HPDE6-E6E7 (cell line): ENCODE results near the gene CORIN.

ENCODE experiments used
- DNase-seq: peaks from one replicate; pipeline ENCODE4 v3.0.0; 2011; ENCODE audit warnings: missing footprints; ENCODE audit errors: extremely low spot score

Gene CORIN

DNA sequence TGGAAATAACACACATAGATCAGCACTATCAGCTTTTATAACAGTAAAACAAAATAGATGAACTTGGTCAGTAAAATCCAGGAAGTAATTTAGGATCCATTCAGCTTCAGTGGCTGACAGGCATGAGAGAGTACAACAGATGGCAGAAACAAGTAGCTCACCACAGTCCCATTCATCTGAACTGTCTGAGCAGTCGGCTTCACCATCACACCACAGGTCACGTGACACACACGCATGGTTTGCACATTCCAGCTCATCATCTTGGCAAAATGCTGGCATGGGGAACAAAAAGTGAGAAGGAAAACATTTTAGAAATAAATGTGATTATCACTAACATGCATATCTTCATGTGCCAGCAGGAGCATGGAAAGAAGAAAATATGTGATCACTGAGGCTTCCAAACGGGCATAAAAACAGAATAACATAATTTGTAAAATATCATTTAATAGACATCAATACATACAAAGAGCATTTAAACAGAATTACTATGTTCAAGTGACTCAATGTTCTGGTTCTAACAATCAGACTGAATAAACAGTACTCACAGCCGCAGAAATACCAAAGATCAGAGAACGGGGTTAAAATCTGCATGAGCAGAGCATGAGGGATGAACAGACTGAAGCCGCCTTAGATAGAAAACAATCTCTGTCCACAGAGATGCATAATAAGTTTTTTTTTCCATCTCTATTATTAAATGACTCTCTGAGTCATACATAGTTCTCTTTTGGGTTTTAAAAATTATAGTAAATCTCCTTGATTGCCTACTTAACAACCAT, 194.7 kb downstream of the CORIN start:
- no peak for DNase-seq

DNA sequence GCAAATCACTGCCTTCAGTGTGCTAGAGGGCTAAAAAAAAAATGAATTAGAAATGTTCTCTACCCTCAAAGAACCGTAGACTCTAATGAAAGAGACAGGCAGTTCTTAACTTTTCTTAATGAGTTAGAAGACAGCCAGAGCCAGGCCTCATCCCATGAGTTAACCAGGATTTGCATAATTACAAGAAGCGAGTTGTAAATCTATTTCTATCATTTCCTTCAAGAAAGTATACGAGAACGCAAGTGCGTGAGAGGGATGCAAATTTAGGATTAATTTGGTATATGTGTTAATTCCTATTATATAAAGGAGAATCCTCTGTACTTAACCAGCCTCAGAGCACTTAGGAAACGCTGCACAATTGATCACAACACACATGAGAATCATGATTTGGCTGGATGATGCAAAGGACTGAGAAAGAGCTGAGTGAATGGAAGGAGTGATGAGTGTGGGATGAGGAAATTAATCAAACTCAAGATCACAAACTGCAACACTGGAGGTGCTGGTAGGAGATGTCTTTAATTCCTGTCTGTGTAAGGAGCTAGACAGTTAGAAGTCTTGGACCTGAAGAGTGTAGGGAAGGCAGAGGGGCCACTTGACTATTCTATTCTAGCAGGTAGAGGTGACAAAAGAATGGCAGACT, 195.6 kb downstream of the CORIN start:
- no peak for DNase-seq

DNA sequence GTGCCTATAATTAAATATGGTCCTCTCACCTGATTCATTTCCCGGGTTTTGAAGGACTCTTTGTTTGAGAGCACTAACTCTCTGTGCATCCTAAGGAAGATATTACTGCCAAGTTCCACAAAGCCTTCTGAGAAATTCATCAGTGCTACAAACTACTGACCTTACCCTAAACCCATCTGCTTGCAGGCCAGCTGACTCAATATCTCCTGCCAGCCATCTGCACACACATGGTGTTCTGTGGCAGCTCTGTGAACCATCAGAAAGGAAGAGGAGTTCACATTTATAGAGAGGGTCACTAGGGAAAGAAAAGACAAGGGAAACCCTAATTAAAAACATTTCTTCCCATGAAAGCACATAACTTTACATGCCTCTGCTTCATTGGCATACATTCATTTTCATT, 196.1 kb downstream of the CORIN start:
- DNase-seq, result no peak

DNA sequence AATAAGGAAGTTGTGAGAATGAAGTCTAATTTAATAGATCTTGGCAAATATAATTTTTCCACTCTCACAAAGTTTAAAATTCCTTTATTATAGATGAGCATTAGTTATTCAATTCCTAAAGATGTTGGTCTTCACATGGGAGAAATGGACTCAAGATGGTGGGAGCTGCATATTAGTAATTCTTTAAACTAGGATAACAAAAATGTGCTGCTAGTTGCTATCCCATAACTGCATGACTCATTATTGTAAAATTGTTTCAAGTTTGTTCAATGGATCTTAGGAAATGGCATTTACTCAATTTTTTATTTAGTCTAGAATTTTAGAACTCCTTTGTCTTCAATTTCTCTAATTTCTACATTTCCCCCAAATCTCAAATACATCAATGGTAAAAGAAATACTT, 197.0 kb downstream of the CORIN start:
- DNase-seq, result no peak

DNA sequence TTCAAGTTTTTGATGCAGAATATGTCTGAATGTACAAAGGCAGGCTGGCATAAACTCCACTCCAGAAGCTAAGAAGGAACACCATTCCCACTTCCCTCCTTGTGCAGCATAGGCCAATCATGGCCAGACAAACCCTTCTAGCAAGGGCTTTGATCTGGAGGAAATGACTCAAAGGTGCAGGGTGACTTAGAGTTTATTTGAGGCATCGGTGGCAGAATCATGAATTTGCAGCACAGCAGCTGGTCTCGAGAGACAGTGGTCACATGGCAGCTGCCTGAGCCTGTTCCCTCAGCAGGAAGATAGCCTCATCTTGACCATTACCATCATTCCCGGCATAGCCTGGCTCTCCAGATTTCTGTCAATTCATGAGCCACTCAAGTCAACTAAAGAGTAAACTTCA, 198.3 kb downstream of the CORIN start:
- DNase-seq, result no peak

DNA sequence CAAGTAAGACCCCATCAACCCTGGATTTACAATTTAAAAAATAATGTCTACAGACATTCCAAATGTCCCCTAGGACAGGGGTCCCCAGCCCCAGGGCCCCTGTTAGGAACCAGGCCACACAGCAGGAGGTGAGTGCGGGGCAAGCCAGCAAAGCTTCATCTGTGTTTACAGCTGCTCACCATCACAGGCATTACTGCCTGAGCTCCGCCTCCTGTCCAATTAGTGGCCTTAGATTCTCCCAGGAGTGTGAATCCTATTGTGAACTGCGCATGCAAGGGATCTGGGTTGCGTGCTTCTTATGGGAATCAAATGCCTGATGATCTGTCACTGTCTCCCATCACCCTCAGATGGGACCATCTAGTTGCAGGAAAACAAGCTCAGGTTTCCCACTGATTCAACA, 206.7 kb downstream of the CORIN start:
- no peak for DNase-seq

DNA sequence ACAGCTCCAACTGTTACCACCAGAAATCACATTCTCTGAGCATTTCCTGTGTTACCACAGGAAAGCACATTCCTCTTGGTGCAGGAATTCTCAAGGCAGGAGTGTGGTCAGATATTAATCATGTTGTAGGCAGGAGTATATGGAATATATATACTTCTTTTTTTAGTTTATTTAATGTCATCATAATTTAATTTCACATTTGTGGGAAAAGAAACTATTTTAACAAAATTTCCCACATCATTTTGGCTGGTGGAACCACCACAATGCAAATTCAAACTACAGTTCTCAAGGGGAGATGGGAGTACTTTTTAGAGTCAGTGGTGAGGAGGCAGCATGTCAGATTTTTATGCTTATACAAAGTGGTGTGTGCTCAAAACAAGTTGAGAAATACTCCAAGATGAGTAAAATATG, 213.8 kb downstream of the CORIN start:
- no peak for DNase-seq

DNA sequence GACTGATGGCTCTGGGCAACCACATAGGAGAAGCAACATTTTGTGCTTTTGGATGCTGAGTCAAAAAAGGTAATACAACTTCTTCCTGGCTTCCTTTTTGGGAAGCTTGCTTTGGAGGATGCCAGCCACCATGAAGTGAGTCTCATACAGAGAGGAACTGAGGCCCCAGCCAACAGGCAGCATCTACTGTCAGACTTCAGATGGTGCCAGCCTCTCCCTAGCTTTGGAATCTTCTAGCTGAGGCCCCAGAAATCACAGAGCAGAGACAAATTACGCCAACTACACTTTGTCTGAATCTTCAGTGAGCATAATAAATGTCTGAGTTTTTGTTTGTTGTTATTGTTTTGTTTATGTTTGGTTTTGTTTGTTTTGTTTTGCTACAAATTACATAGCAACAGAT, 216.7 kb downstream of the CORIN start:
- DNase-seq, result no peak

DNA sequence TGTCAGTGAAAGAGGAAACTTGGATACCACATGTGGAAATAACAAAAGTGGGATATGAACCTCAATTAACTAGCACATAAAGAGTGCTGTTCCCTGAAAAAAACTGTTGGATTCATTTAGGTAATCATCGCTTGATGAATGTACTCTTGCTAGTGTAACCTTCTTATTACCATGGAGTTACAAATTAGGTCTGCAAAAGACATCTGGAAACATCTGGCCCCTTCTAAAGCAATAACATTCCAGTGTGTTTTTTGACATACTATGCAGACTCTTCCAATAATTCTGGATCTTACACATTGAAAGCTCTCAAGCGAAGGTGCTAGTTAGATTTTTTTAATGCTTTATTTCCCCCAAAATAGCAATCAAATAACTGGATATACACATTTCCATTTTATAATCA, 218.2 kb downstream of the CORIN start:
- no peak for DNase-seq

DNA sequence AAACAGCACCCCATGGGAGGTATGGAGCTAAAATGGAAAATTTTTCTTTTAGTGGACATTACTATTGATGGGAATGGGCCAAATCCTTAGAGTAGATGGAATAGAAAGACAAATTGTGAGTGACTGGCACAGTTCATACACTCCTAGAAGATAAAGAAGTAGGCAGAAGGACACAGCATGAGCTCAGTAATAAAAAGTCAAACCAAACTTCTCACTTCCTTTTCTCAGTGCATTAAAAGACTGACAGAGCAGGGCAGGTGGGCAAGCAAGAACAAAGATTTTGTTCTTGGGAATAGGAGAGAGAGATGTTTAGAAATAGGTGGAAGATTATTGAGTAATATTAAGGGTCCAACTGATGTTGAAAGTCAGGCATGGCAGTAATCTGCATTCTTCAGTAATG, 220.3 kb downstream of the CORIN start:
- DNase-seq, result no peak

DNA sequence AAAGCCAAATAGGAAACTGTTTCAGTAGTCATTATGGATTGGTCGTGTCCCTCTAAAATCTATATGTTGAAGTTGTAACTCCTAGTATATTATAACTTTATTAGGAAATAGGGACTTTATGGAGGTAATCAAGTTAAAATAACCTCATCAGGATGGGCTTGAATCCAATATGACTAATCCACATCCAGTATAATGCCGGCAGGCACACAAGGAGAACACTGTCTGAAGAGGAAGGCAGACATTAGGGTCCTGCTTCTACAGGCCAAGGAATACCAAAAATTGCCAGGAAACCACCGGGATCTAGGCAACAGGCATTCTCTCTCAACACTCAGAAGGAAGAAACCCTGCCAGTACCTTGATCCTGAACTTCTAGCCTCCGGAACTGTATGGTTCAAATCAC, 222.5 kb downstream of the CORIN start:
- no peak for DNase-seq

DNA sequence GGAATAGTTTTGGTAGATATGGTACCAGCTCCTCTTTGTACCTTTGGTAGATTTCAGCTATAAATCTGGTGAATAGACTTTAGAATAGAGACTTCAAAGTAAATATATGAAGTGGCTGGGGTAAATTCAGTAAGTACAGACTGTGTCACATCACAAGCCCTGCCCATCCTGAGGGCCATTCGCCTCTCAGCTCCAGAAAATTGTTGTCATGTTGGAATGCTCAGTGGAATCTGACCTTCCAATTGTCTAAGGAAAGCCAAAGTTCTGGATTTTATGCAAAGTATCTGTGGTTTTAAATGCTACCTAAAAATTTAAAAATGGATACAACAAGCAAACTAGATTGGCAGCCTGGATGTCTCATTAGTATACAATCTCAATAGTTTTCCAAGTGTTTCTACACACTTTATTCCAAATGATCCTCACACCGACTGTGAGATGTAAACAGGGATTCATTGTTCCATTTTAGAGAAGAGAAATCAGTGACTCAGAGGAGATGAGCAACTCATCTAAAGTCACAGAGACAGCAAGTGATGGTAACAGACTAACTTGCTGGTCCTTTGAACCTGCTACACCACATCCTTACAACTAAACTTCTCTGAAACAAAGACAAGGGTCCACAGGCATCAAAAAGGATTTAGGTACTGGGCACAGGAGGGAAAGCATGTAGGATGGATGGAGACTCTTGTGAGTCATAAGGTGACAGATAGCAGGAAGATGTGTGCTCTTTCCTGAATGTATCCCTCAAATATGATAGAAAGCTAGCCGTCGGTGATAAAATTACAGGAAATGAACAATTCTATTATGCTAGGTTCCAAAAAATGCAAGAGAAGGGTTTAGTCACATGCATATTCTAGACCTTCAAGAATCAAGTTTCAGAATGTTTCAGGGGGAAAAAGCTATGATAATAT, 225.5 kb downstream of the CORIN start:
- no peak for DNase-seq

DNA sequence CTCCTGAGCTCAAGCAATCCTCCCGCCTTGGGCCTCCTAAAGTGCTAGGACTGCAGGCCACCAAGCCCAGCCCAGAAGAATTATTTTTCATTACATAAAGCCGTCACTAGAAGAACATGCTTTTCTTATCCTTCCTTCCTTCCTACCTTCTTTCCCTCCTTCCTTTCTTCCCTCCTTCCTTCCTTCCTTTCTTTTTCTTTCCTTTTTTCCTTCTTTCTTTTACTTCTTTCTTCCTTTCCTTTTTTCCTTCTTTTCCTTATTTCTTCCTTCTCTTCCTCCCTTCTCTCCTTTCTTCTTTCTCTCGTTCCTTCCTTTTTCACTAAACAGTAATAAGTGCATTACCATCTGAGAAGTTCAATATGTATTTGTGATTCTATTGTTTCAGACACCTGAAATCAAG, 231.4 kb downstream of the CORIN start:
- no peak for DNase-seq

DNA sequence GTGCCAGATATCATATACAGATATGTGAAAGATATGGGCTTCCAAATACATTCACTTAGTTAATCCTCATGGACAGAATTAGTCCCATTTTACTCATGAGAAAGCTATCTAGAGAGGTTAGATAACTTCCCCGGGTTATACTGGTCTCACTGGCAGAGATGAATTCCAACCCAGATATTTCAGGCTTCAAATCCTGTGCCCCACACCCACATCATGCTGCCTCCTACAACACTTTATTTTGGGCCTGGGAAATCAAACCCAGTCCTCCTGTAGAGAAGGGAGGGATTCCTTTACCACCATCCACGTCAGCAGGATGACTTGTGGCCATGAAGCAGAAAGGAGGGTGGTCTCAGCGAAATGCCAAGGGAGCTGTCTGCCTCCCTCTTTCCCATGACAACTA, 239.0 kb downstream of the CORIN start:
- DNase-seq, result no peak

DNA sequence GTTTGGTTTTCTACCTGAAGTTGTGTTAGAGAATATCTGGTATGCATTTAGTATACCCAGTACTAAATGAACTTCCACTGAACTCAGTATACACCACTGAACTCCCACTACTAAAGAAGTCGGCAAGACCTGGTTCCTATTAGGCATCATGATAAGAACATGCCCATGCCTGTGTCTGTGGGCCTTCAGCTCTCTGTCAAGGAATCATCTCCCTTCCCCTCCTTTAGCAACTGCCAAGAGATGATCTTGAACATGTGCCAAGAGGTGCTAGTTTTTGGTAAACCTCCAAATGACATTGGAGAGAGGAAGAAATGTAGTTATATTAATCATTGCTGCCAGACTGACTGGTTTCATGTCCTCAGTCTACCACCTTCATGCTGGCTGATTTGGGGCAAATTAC, 239.5 kb downstream of the CORIN start:
- DNase-seq, result no peak

DNA sequence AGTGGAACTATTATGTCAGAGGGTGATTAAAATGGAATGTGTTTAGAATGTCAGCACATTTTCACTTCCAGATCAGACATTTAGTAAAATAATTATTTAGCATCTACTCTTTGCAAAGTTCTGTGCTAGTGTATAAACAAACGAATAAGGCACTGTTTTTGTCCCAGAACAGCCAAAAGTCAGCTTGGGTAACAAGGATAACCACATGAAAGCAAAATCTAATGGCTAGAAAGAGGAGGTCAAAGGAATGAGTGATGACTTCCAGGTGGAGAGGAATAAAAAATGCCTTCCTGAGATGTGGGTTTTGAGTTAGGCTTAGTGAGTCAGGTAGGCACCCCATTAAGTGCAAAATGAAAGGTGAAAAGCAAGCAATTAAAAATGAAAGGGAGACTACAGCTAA, 240.2 kb downstream of the CORIN start:
- DNase-seq, result no peak

DNA sequence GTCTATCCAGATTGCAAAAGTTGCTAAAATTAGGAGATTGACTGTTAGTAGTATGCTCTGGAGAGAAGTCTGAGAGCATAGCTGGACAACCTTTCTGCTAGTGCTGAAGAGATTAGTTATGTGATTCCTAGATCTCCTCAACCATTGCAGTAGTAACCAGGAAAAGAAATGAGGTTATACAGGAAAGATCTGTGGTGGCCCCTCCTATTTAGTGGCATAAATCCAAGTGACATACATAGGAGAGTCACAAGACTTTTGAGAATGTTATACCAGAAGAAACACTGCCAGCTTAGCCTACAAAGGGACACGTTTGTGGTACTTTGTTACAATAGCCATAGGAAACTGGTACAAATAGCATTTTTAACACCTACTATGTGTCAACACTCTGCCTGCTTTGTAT, 247.5 kb downstream of the CORIN start:
- DNase-seq, result no peak

DNA sequence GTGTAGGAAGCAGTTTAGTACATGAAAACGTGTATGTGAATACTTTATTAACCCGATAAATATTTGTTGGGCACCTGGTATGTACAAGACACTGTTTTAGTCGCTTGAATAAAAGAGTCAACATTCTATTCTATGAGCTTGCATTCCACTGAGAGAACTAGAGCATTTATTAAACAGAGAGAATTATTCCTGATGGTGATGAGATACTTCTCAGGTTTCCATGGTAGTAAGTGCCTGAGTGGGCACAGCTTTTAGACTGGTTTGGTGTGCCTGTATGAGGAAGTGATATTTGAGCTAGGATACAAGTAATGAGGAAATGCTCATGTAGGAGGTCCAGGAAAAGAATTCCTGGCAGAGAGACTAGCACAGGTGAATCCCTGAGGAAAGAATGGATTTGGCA, 258.6 kb downstream of the CORIN start:
- DNase-seq, result no peak

DNA sequence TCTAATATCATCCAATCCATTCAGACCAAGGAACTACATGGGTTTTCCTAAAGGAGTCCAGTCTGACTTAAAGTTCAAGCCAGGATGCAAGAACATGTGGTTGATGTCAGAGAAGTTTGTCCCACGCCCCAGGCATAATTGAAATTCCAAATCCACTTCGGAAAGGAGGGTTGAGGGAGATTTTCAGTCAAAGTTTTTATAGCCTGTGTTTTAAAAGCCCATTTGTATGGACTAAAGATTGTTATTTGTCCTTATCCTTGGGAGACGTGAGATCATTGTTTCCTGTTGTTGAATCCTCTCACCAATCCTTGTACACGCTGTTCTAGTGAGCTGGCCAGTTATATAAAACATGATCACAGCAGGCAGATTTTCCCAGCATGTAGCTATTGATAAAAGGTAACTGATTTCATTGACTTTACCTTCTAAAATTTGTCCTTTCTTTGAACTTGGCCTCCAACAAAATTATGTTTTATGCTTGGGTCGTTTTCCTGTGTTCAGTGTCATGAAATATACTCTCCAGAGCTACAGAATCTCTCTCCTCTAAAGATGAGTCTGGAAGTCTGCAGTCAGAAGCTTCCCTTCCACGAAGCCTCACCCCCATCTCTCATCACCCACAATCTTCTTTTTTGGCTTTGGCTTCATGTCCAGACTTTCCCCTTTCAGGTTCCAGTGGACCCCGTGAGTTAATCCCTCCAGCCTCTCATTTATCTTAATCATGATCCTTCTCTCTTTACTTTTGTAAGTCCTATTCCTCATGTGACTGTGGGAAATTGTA, 259.9 kb downstream of the CORIN start:
- DNase-seq, result no peak

DNA sequence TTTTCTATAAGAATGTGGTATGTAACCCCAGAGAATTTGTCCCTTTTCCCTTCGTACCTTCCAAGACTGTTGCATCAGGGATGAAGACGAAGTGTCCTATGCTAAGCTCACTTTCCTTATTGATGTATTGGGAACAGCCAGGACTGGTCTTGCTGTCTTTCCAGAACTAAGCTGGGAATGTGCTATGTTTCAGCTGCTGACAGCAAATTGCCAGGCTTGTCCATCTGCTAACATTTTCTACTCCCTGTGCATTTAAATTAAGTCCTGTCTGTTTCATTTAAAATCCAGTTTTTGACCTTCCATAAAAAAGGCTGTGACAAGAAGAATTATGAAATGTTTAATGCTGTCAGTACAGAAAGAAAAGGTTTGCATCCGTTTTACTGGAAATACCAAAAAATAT, 264.9 kb downstream of the CORIN start:
- DNase-seq, result no peak

DNA sequence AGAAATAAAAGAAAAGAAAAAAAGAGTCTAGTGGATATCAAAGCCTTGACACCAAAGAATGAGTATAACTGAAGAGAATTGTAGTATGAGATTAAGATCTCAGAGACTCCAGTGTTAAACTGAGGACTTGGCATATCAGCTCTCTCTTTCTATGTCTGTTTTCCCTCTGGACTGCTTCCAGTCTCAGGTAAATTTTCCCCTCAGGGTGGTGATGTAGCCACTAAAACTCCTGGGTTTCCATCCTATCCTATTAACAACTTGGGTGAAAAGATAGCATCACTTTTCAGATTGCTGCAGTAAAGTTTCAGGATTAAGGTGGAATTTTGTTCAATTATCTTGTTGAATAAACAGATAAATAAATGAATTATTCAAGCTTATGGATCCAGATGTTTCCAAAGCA, 267.1 kb downstream of the CORIN start:
- DNase-seq, result no peak

DNA sequence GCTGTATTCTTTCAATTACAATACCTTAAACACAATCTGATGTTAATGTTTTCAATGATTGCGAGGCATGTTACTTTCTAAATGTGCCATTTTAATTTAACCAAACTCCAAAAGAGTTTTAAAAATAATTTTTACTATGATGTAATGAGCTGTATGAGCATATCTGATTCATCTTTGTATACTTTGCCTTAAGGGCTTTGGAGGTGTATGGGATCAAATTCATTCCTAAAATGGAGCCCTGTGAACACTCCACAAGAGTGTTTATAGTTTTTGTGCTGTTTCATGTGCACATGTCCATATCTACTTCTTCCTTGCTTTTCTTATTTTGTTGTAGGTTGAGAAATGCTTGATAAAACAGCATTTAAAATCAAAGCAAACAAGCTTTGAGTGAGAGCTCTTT, 270.4 kb downstream of the CORIN start:
- no peak for DNase-seq
